Prostate gland (tissue), 2 donors: ENCODE measurements around the gene C10orf105. TPM values are rescaled to one million over a fixed set of nuclear protein-coding genes. Genes with fewer than 3 reads are reported as not detected.

Experiments used
- DNase-seq: peaks from one replicate; pipeline ENCODE4 v3.0.0-alpha.2; 2019; ENCODE audit warnings: low spot score
- H3K27ac ChIP-seq, 2 donors: fragments of 200-600 bp; sonication (generic); 2 replicates each; pipeline ENCODE4 v1.5.1; 2017 to 2019
- H3K27me3 ChIP-seq: fragments of 200-600 bp; sonication (generic); replicated peaks from 2 replicates; pipeline ENCODE4 v1.5.1; 2019; ENCODE audit not compliant: insufficient read depth
- H3K36me3 ChIP-seq, 2 donors: fragments of 200-600 bp; sonication (generic); 1 replicate in 1 of 2; 2 replicates in 1 of 2; pipeline versions ENCODE4 v1.5.1 to v1.8.1; 2017 to 2019
- H3K4me1 ChIP-seq: fragments of 200-600 bp; sonication (generic); replicated peaks from 2 replicates; pipeline ENCODE4 v1.5.1; 2019
- H3K4me3 ChIP-seq, 2 donors: fragments of 200-600 bp; sonication (generic); 2 replicates each; pipeline ENCODE4 v1.5.1; 2017 to 2019
- H3K9me3 ChIP-seq: fragments of 200-600 bp; sonication (generic); 2 replicates; pipeline ENCODE4 v1.5.1; 2017
- CTCF ChIP-seq, 4 experiments: fragments of 200-600 bp in 2 of 4; fragments of 450-650 bp in 2 of 4; sonication (generic) in 2 of 4; IDR thresholded peaks; 1 replicate in 3 of 4; 2 replicates in 1 of 4; pipeline ENCODE4 v1.5.1; 2016 to 2019; ENCODE audit warnings: antibody characterized with exemption in 4 of 4, mild to moderate bottlenecking in 2 of 4, moderate library complexity in 2 of 4
- POLR2A ChIP-seq: fragments of 450-650 bp; IDR thresholded peaks from one replicate; pipeline ENCODE4 v1.6.1; 2016; ENCODE audit warnings: antibody characterized with exemption, mild to moderate bottlenecking
- POLR2AphosphoS5 ChIP-seq: sonication (generic); formaldehyde crosslinking; IDR thresholded peaks from one replicate; pipeline ENCODE4 v1.6.1; 2017; ENCODE audit warnings: antibody characterized with exemption
- WGBS: methylation state at CpG from one replicate; pipeline ENCODE4 v1.1.5; 2018; 5-methylcytosine and 5-hydroxymethylcytosine counted together
- intact Hi-C: fragments of 100-400 bp; cut with DNase I; formaldehyde crosslinking; loops from one replicate; pipeline ENCODE4 v1.14.2; 2022
- total RNA-seq, 2 donors: library from RNA; depleted of rRNA; stranded (reverse); fragments of >200 nt; gene quantifications; one replicate each; pipeline ENCODE4 v1.1.0, GENCODE V29; 2016

Gene C10orf105
- total RNA-seq, 2 donors from 2014 or later: 0.11 TPM; not detected in 1

GRCh38 chr10:71706216-71707121 lies 13.1 kb downstream of the C10orf105 start:
- Histone ChIP-seq H3K4me3 (no peak overlapping the region), H3K27me3 (no peaks in the 10 kb centered on the region), H3K36me3 (no peaks in the 10 kb centered on the region), H3K9me3 (no peaks in the 10 kb centered on the region), H3K27ac (no peak overlapping the region), H3K4me1 (no peaks in the 10 kb centered on the region)
- intact Hi-C loops: loop anchor here (5.0 kb wide), 2 partner anchors 324 to 389 kb away; partner anchors contain the start of gene SLC29A3
- 88% methylated on average over 34 of the region's 35 CpGs for WGBS
- DNase-seq: no peak
- TF ChIP-seq CTCF (IDR thresholded peaks at IDR 0.05): no peak
- TF ChIP-seq POLR2AphosphoS5: no peak
- TF ChIP-seq POLR2A: no peak

- intact Hi-C loops: loop anchor here (5.0 kb wide), 2 partner anchors 323 to 388 kb away; partner anchors contain the start of gene SLC29A3
- DNase-seq: no peak
- WGBS: 53% methylated on average over 2 of the region's 2 CpGs
- no peak for TF ChIP-seq POLR2AphosphoS5
- TF ChIP-seq CTCF (IDR thresholded peaks at IDR 0.05): no peak
- no peak for TF ChIP-seq POLR2A
- Histone ChIP-seq H3K27me3 (no peaks in the 10 kb centered on the region), H3K4me1 (no peaks in the 10 kb centered on the region), H3K9me3 (no peaks in the 10 kb centered on the region), H3K36me3 (no peaks in the 10 kb centered on the region), H3K27ac (no peak overlapping the region), H3K4me3 (no peak overlapping the region)
Measured at GRCh38 chr10:71705582-71705981, 14.0 kb downstream of the C10orf105 start.

- H3K27ac ChIP-seq: no peak overlapping the region
- H3K4me3 ChIP-seq: no peak overlapping the region
- H3K36me3 ChIP-seq: no peaks in the 10 kb centered on the region
- no peaks in the 10 kb centered on the region for H3K9me3 ChIP-seq
- no peak for TF ChIP-seq POLR2A
- no peak for TF ChIP-seq POLR2AphosphoS5
- TF ChIP-seq CTCF (IDR thresholded peaks at IDR 0.05): no peak
- intact Hi-C loops: loop anchor here (5.0 kb wide), 2 partner anchors 323 to 388 kb away; partner anchors contain the start of gene SLC29A3
- 96% methylated on average over 17 of the region's 18 CpGs for WGBS
- no peaks in the 10 kb centered on the region for H3K27me3 ChIP-seq
- H3K4me1 ChIP-seq: no peaks in the 10 kb centered on the region
- no peak for DNase-seq
Measured at GRCh38 chr10:71704816-71705215, 14.8 kb downstream of the C10orf105 start.

- WGBS: 92% methylated on average over 11 of the region's 11 CpGs
- intact Hi-C loops: no loop called here
- Histone ChIP-seq H3K4me1 (no peaks in the 10 kb centered on the region), H3K27ac (no peak overlapping the region), H3K36me3 (no peaks in the 10 kb centered on the region), H3K27me3 (no peaks in the 10 kb centered on the region), H3K4me3 (no peak overlapping the region), H3K9me3 (no peaks in the 10 kb centered on the region)
- no peak for TF ChIP-seq POLR2A
- TF ChIP-seq CTCF (IDR thresholded peaks at IDR 0.05): no peak
- TF ChIP-seq POLR2AphosphoS5: no peak
- no peak for DNase-seq
Measured at GRCh38 chr10:71703577-71703976, 16.0 kb downstream of the C10orf105 start.
